Activated CD4-positive, alpha-beta T cell treated with anti-CD3 and anti-CD28 coated beads, Interleukin-10, Interleukin-2, amounts not matched to agents 100 ng/mL and 50 ng/mL, durations not matched to agents 16 hours and 8 hours (primary cell): ENCODE measurements around the gene DST.
"Not testable (repeated sequence)": the region's sequence is repeated elsewhere in the genome, so short reads cannot be mapped to it uniquely, and the experiment has no call there.

Experiments used
- DNase-seq: peaks from one replicate; pipeline ENCODE4 v3.0.0-alpha.2; 2020

The DST gene

DNA sequence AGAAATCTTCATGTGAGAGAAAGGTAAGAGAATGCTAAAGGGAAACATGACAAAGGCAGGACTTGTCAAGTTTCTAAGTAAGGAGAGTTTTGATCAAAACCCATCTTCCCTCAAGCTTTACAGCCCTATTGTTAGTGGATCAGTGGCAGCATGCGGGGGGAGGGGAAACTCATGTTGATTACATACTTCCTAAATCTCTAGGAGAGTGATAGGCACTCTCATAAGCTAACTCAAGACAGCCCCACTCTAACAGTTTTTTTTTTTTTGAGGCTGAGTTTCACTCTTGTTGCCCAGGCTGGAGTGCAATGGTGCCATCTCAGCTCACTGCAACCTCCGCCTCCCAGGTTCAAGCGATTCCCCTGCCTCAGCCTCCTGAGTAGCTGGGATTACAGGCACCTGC is 18.6 kb upstream of the DST start:
- DNase-seq, result not testable (repeated sequence)

DNA sequence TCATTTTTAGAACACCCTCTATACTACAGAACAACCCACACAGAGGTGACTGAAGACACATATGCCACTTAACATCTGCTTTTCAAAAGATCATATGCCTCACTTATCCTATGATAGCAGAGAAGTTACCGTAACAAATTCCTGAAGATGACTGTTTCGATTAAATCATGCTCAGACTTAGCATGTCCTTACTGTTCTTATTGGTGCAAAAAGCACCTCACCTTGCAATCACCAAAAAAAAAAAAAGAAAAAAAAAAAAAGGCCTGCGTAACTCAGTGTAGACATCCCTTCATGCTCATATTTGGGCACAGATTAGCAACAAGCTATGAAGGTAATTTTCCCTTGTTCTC is 17.7 kb upstream of the DST start:
- no peak for DNase-seq

DNA sequence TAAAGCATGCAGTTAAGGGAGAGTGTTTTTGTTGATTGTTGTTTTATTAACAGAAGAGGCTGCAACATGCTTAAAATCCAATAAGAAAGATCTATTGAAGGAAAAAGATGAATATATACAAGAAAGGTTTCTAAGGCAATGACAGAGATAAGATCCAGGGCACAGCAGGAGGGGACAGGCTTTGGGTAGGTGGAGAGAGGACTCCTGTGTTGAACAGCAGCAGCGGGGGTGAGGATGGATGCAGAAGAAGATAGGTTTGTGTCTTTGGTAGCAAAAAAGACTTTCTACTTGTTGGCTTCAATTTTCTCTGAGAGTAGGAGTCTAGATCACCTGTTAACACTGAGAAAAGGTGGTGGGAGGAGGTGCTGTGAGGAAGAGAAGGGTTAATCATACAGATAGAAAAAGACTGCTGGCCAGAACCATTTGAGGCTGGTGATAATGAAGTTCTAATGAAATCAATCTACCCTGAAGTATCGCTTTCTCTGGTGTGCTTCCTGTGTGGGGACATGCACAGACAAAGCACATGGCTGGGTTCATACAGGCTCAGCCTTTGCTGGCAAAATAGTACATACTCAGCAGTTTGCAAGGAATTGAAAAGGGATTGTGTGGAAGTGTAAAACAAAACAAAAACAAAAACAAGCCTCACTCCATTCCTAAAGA is 17.2 kb upstream of the DST start:
- peak; percentile 8 for DNase-seq

DNA sequence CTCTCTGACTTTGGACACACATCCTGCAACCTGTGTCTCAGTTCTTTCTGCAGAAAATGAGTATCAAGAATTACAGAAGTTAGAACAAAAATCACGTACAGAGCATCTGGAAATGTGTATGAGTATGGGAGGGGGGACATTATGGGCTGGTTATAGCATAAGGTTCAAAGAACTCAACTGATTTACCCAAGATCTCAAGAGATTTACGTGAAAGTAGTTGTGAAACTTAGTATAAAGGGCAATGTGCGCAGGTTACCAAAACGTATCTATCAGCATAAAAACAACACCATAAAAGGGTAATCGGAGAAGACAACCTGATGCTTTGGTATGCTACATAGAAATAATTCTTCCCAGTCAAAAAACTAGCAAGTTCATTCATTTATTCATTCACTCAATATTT is 15.6 kb upstream of the DST start:
- DNase-seq, result no peak

DNA sequence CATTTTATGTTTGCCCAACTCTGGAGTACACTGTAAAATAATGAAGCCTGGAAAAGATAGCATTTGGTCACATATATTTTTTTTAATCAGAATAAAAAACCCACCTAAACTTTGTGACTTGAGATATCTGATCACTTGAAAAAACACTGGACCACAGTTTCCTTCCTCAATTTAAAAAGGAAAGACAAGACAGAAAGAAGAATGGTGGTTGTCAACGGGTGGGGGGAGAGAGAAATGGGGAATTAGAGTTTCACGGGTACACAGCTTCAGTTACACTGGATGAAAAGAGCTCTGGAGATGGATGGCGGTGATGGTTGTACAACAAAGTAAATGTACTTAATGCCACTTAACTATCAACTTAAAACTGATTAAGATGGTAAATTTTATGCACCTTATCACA is 14.7 kb upstream of the DST start:
- no peak for DNase-seq

DNA sequence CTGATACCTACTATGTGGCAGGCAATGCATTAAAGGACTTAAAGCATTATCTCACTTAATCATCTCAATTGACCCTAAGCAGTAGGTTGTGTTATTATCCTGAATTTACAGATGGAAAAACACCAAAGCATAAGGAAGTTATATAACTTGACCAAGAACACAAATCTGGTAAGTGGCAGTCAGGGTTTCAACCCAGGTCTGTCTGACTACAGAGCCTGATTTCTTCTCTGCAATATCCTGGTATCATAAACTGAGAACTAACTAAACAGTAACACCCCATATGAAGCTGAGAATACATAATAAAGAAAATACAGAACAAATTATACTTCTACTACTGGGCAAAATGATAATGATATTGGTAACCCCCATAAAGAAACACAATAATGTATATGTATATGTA is 13.8 kb upstream of the DST start:
- no peak for DNase-seq

DNA sequence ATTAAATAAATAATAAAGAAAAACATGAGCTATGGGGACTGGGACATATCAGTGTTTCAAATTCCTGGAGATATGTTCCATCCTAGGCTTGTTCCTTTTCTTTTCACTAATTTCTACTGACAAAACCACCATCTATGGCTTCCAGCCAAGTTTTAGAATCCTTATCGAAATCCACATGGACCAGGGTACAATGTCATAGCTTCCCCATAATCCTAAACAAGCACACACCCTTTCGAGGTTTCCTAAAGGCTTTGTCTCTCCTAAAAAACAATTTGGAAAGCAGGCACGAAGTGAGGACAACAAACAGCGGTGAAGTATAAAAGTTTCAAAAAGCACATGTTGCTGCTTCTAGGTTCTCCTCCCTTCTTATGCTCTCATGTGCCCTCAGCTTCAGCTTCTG is 13.3 kb upstream of the DST start:
- no peak for DNase-seq

DNA sequence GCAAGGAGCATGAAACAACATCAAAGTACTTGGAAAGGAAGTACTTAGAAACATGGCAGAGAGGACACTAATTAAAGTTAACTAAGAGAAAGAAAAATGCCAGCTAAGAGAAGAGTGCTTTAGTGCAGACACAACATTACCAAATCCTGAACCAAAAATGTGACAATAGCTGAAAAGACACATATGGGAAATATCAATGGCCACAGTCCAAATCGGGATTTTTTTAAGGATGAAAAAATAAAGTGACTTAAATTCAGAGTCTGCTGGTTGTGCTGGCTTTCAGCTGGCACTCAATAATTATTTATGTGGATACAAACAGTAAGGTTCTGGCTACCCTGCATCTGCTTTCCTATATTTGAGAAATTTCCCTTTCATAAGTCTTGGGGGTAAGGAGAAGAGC is 12.6 kb upstream of the DST start:
- no peak for DNase-seq

DNA sequence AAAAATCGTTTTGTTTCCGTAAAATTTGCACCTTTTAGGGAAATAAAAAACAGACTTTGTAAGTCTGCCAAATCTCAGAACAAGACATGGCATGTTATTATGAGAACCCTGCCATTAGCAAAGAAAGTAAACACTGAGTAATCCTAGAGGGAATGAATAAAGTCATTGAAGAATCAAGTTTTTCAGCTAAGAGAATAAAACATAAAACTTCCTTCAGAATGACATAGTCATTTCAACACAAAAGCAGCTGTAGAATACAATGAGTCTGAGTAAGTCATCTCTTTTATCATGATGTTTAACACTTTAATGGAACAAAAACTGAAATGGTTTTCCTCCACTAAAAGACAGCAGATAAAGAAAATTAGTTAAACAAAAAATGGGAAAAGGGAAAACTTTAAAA is 10.3 kb upstream of the DST start:
- DNase-seq, result no peak

DNA sequence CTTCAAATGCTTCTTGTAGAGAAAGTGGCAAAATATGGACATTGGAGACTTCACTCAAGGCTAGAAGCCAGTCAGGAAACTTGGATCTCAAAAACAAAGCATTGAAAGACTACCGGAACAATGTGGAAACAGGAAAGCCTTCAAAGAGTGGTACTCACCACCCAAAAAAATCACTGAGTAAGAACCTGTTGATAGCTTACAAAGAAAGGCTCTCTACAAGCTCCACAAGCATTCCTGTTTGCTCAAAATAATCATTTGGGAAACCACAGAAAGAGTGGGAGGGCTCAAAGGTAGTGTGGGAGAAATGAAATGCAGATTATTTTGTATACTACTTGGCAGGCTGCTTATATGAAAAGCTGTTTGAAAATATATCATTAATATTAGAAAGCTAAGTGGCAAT is 9.5 kb upstream of the DST start:
- DNase-seq, result no peak

DNA sequence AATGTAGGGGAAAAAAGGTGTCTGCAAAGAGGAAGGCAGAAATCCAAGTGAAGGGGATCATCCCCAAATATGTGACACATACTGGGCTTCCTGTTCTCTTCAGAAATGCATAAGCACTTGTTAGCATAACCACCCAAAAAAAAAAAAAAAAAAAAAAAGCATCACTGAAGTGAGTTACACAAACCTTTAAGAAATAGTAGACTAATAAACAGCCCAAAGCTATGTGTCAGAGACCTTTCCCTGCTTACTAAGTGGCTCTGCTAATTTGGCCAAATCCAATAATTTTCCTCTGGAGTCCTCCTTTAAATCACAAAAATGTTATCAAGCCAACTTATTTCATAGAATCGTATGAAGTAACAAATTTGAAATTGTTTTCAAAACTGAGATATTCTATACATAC is 7.5 kb upstream of the DST start:
- DNase-seq, result no peak

DNA sequence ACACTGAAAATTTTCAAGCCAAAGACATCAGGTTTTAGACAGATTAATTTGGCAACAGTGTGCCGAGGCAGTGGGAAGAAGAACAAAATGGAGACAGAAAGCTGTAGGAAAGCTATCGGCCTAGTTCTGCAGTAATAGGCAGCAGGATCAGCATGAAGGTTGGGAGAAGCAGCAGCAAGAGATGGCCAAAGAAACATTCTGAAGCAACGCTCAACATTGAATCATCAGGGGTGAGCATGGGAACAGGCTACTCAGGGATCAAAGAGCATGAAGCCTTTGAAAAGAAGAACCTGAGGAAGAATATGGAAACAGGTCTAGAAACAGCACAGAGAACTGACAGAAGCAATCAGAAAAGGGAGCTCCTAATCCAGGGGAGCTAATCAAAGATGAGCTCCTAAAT is 7.1 kb upstream of the DST start:
- DNase-seq, result no peak

DNA sequence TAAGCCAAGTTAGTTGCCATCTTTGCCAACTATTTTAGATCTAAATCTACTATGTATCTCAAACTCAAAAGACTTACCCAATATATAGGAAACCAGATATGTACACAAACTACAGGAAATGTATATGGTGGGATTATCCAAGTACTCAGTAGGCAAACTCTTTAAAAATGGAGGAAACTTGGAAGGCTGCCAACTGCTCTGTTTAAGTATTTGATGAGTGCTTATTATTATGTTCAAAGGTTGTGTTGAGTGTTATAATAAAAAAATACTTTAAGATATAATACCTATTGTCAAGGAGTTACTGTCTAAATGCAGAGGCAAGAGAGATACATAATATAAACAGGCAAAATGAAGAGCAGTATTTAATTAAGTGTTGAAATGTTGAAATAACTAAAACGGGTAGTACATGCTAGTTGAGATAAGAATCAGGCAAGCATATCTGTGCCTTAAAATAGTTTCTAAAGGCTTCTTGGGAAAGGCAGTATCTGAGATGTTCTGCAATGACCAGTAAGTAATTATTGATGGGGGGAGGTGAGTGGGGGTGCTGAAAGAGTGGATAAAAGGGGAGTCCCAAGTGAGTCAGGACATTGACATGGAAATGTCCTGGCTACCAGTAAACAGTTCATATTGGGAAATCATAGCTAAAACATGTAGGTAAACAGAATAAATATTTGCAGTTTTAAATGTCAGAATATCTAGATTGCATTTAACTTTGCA is 6.5 kb upstream of the DST start:
- no peak for DNase-seq

DNA sequence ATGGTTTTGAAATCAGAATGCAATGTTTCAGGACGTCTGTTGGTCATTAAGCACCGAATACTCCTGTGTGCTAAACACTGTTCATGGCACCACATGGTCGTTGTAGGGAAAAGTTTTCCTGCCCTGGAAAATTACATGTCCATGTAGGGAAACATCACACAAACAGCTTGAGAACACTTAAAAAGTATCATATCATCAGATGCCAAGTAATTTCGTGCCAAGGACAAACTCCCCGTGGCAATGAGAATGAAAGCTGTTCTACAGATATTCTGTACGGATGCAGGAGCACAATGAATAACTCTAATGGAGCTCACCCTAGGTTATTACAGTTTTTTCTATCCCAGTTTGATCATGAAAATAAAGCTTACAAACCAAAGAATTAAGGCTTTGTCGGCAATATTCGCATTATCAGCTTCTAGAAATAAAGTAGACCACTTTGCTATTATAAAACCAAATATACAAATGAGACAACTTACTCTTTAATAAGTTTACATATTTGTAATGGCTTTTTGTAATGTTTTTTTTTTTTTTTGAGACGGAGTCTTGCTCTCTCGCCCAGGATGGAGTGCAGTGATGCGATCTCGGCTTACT is 4.6 kb upstream of the DST start:
- DNase-seq, result no peak

DNA sequence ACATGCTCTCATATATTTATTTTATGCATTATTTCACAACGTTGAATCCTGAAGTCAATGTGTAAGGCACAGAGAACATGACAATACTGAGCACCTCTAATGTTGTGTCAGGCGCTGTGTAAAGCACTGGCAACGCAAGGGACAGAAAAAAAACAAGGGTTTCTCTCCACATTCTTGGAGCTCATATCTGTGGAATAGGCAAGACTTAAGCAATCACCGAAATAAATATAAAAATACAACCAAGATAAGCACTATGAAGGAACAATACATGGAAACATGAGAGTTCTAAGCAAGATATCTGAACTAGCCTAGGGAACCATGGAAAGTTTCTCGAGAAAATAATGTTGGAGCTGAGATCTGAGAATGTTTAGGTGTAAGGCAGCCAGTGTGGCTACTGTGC is 1.7 kb upstream of the DST start:
- DNase-seq, result no peak

DNA sequence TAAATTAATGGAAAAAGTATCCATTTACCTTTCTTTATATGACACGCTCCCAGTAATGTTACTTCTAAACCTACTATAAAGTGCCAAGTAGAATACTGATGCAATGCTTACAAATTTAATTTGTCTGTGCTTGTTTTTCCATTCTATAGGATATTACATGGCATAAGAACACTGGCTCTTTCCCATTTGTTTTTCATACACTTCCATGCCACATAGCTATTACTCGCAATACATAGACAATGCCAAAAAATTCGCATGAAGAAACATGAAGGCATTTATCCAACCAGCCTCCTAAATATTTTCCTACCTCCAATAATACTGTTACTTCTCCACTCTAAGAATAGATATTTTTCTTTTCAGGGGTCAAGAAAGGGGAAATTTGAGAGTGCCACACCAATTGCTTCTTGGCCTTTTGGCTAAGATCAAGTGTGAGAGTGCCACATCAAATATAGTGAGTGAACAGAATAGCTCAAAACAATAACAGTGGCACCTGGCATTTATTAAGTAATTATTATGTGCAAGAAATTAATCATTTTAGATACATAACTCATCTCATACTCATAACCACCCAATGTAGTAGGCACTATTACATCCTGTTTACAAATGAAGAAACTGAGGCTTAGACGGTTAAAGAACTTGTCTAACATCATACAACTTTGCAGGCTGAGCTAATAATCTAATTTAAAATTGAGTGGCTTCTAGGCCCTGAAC is 845 bp upstream of the DST start:
- DNase-seq, result no peak

DNA sequence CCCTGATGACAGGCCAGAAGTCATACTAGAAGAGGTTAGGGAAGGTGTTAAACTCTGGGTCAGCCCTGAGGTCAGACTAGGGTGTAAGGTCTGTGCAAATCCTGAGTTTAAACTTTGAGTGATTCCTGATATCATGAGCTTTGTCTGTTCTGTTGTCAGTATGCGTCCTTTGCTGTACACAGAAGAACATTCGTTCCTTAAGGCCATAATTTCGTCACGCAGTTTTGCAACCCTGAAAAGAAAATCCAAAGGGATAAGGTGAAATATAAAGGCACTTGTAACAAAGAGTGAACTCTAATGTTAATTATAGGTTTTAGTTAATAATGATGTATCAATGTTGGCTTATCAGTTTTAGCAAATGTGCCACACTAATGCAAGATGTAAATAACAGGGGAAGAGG is 2.3 kb downstream of the DST start:
- DNase-seq, result no peak

DNA sequence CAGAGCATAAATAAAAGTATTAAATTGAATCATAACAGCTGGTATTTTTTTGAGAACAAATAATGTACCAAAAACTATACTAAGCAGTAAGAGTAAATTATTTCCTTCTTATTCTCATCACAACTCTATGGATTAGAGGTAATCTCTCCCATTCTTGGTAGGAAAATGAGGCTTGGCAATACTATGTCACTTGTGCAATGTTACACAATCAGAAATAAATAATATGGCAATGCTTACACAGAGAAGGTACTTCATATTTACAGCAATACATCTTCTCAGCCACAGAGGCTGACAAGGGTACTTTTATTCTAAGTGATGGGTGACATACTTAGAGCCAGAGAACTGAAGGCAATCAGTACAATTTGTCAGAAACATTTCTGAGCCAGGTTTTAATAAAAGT is 3.9 kb downstream of the DST start:
- DNase-seq, result no peak

DNA sequence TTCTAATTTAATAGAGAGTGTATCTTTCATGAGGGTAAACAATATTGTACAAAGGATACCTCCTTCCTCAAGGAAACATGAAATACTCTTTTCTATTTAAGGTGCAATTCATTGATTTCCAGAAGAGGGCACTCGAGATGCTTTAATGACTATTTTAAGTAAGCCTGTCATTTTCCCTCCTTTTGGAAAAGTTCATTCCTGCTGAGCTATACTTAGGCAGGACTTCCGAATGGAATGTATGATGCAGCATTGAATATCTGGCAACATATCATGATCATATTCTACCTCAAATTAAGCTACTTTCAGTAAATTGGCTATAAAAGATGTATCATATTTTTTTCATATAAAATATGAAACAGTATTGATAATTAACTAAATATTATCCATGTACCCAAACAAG is 5.0 kb downstream of the DST start:
- peak; percentile 5 for DNase-seq

DNA sequence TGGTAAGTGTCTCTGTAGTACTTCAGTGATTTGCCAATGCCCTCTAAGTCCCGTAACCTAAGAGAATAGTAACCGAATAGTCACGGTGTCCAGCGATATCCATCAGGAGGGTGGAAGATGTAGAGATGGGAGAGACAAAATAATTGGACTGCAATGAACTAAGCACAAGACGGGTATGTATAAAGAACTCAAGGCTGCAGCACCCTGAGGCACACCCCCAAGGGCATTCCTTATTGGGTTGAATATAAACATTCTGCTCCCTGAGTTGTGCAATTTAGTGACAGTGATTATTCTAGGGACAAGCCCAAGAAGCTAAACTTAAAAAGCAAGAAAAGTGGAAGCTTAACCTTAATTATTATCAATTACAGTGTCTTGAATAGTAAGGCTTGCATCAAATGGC is 14.6 kb downstream of the DST start:
- DNase-seq, result no peak

DNA sequence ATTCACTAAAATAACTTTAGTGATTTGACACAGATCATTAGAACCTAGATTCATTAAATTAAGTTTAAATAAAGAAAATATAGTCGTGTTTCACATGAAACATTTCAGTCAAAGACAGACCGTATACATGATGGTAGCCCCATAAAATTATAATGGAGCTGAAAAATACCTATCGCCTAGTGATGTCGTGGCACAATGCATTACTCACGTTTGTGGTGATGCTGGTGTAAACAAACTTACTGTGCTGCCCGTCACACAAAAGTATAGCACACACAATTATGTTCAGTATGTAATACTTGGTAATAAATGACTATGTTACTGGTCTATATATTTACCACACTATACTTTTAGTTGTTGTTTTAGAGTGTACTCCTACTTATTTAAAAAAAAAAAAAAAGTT is 17.3 kb downstream of the DST start:
- no peak for DNase-seq

DNA sequence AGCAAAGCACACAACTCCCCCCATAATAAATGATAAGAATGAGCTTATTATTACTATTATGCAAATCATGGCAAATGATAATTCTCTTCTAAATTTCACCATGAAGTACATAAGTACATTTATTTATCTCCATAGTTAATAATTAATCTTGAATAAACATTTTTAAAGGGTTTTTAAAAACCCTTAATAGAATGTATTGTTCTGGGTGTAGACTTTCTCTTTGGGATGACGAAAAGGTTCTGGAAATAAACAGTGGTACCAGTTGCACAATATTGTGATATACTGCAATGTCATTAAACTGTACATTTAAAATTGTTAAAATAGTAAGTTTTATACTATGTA is 18.0 kb downstream of the DST start:
- no peak for DNase-seq

DNA sequence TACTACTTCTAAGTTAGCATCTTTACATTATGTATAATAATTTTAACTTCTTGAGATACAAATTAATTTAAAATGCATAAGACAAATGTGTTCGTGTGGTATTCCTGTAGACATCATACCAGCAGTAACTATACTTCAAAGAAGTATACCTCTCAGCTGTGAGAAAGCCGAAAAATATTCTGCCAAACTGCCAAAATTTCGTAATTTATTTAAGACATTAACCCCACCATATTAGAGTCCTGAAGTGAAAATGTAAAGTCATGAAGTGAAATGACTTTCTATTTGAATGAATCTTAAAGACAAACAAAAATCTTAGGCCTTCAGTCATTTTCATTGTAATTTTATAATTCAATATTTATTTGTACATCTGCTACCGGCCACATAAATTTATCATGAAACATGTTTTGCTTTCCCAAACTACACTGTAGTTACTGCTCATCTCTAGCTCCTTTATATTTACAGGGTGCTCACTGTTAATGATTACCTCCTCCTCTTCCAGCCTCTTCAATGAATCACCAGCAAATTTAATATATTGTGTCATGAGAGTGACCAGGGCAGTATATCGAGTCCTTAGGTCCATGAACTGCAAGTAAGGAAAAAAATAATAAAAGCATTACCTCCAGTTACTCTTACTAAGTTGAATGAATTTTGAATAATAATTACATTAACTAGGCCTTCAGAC is 18.5 kb downstream of the DST start:
- no peak for DNase-seq
